Mesothelial cell of epicardium (in vitro differentiated cells): ENCODE results near the gene SNX8. TPM values are rescaled to one million over a fixed set of nuclear protein-coding genes. Genes with fewer than 3 reads are reported as not detected.
"Not testable (repeated sequence)": the region's sequence is repeated elsewhere in the genome, so short reads cannot be mapped to it uniquely, and the experiment has no call there.

Source experiments
- DNase-seq, 2 experiments: peaks; one replicate each; pipeline ENCODE4 v3.0.0; 2021; ENCODE audit warnings: low spot score in 2 of 2; ENCODE audit not compliant: unreplicated experiment in 2 of 2
- H3K27ac Mint-ChIP-seq: 2 replicates; pipeline ENCODE4 v1.8.0; 2021; ENCODE audit warnings: mixed read lengths
- H3K27me3 Mint-ChIP-seq: 2 replicates; pipeline ENCODE4 v1.8.0; 2021; ENCODE audit warnings: low read depth, mixed read lengths
- H3K36me3 Mint-ChIP-seq: 2 replicates; pipeline ENCODE4 v1.8.0; 2021; ENCODE audit warnings: mixed read lengths
- H3K4me1 Mint-ChIP-seq: 2 replicates; pipeline ENCODE4 v1.8.0; 2021; ENCODE audit warnings: mixed read lengths
- H3K4me3 Mint-ChIP-seq: 2 replicates; pipeline ENCODE4 v1.8.0; 2021; ENCODE audit warnings: mild to moderate bottlenecking, moderate library complexity, mixed read lengths
- H3K9me3 Mint-ChIP-seq: 2 replicates; pipeline ENCODE4 v1.8.0; 2021; ENCODE audit warnings: mixed read lengths
- total RNA-seq: library from RNA; stranded (reverse); gene quantifications from 3 replicates; pipeline ENCODE4 v1.2.1, GENCODE V29; 2021
- TF ChIP-seq, protein P1 (sequence below): fragments of 200-600 bp; sonication (generic); IDR thresholded peaks from one replicate; pipeline ENCODE4 v1.5.0; 2021; ENCODE audit warnings: antibody characterized with exemption; ENCODE audit not compliant: unreplicated experiment

SNX8 gene
- total RNA-seq, 1 donor from 2014 or later, result 41.2 TPM

DNA sequence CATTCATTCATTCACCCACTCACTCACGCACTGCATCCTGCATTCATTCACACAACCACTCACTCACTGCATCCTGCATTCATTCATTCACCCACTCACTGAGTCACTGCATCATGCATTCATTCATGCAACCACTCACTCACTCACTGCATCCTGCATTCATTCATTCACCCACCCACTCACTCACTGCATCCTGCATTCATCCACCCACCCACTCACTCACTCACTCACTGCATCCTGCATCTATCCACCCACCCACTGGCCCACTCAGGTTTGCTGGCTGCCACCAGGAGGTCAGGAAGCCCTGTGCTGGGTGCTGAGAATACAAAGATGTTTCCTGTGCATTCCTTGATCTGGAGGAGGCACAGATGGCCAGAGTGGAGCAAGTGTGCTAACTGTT, 2.3 kb upstream of the SNX8 start:
- no peaks in the 10 kb centered on the region for H3K9me3 Mint-ChIP-seq
- DNase-seq, result no peak

DNA sequence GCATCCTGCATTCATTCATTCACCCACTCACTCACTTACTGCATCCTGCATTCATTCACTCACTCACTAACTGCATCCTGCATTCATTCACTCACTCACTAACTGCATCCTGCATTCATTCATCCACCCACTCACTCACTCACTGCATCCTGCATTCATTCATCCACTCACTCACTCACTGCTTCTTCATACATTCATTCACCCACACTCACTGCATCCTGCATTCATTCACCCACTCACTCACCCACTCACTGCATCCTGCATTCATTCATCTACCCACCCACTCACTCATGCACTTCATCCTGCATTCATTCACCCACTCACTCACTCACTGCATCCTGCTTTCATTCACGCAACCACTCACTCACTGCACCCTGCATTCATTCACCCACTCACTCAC, 1.5 kb upstream of the SNX8 start:
- no peak overlapping the region for H3K4me3 Mint-ChIP-seq

More for the DNA sequence above, 2.3 kb upstream of the SNX8 start:
- H3K27ac Mint-ChIP-seq, result no peak overlapping the region
- no peaks in the 10 kb centered on the region for H3K27me3 Mint-ChIP-seq
- no peak overlapping the region for H3K4me3 Mint-ChIP-seq
- H3K4me1 Mint-ChIP-seq, result peaks cover 16% of the 10 kb centered on the region
- TF ChIP-seq, protein P1, sequence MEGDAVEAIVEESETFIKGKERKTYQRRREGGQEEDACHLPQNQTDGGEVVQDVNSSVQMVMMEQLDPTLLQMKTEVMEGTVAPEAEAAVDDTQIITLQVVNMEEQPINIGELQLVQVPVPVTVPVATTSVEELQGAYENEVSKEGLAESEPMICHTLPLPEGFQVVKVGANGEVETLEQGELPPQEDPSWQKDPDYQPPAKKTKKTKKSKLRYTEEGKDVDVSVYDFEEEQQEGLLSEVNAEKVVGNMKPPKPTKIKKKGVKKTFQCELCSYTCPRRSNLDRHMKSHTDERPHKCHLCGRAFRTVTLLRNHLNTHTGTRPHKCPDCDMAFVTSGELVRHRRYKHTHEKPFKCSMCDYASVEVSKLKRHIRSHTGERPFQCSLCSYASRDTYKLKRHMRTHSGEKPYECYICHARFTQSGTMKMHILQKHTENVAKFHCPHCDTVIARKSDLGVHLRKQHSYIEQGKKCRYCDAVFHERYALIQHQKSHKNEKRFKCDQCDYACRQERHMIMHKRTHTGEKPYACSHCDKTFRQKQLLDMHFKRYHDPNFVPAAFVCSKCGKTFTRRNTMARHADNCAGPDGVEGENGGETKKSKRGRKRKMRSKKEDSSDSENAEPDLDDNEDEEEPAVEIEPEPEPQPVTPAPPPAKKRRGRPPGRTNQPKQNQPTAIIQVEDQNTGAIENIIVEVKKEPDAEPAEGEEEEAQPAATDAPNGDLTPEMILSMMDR, result no peak
- H3K36me3 Mint-ChIP-seq, result no peaks in the 10 kb centered on the region

DNA sequence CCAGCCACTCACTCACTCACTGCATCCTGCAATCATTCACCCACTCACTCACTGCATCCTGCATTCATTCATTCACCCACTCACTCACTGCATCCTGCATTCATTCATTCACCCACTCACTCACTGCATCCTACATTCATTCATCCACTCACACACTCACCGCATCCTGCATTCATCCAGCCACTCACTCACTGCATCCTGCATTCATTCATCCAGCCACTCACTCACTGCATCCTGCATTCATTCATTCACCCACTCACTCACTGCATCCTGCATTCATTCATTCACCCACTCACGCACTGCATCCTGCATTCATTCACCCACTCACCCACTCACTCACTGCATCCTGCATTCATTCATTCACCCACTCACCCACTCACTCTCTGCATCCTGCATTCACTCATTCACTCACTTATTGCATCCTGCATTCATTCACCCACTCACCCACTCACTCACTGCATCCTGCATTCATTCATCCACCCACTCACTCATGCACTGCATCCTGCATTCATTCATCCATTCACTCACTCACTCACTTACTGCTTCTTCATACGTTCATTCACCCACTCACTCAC, 802 bp upstream of the SNX8 start:
- H3K4me1 Mint-ChIP-seq, result peaks cover 19% of the 10 kb centered on the region
- not testable (repeated sequence) for H3K27me3 Mint-ChIP-seq, H3K4me3 Mint-ChIP-seq, H3K9me3 Mint-ChIP-seq, H3K36me3 Mint-ChIP-seq, DNase-seq, H3K27ac Mint-ChIP-seq

More for the DNA sequence above, 1.5 kb upstream of the SNX8 start:
- no peaks in the 10 kb centered on the region for H3K9me3 Mint-ChIP-seq
- TF ChIP-seq, protein P1, result no peak
- no peak for DNase-seq
- H3K36me3 Mint-ChIP-seq, result no peaks in the 10 kb centered on the region
- no peak overlapping the region for H3K27ac Mint-ChIP-seq
- H3K4me1 Mint-ChIP-seq, result peaks cover 16% of the 10 kb centered on the region
- H3K27me3 Mint-ChIP-seq, result no peaks in the 10 kb centered on the region

DNA sequence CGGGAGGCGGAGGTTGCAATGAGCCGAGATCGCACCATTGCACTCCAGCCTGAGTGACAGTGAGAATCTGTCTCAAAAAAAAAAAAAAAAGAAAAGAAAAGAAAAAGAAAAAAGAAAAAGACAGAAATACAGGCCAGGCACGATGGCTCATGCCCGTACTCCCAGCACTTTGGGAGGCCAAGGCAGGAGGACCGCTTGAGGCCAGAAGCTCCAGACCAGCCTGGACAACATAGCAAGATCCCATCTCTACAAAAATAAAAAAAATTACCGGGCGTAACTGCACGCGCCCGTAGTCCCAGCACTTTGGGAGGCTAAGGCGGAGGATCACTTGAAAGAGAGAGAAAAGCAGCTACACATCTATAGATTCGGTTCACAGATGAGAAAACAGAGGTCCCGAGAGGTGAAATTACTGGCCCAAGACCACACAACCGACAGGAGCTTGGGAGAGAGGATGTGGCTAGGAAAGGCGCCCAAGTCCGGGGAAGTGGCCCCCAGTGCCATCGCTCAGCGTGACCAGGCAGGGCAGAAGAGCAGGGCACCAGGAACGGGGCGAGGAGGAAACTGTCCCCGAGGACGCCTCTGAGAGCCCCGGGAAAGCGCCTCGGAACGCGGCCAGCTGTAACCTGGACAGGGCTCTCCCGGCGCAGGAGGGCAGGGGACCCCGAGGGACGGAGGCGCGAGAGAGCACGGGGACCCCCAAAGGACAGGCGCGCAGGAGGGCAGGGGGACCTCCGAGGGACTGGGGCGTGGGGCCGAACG, 612 bp downstream of the SNX8 start:
- peak overlapping the region; percentile 95 for H3K27ac Mint-ChIP-seq
- TF ChIP-seq, protein P1, result no peak
- H3K4me3 Mint-ChIP-seq, result peak overlapping the region; percentile 90
- peaks cover 25% of the 10 kb centered on the region for H3K4me1 Mint-ChIP-seq
- DNase-seq, result peak; percentile 35 to 44
- H3K27me3 Mint-ChIP-seq, result no peaks in the 10 kb centered on the region
- no peaks in the 10 kb centered on the region for H3K9me3 Mint-ChIP-seq
- no peaks in the 10 kb centered on the region for H3K36me3 Mint-ChIP-seq

DNA sequence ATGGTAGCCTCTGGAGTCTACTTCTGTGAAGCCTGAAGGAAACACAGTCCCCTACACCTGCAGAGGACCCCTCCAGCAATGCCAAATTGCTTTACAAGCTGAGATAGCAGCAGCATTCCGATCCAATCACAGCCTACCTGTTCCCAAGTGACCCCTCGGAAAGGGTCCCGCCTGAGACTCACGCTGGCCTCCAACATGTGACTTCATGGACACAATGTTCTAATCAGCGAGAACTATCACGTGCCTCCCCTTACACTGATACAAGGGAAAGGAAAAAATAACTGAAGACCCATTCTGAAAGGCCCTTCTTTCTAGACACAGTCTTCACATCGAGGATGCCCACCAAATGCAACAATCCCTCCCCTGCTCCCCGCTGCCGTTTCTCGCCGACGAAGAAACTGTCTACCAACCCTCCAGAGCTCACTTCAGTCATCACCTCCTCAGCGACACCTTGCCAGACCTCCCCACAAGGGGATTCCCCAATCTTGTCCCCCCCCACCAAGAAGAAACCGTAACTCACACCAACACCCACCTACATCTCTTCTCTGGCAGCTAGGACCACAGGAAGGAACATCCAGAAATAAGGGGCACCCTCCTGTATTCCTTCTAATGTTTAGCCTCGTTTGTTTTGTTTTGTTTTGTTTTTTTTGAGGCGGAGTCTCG, 1.8 kb downstream of the SNX8 start:
- peak overlapping the region; percentile 62 for H3K4me3 Mint-ChIP-seq
- TF ChIP-seq, protein P1, result no peak
- peaks cover 30% of the 10 kb centered on the region for H3K4me1 Mint-ChIP-seq
- no peaks in the 10 kb centered on the region for H3K27me3 Mint-ChIP-seq
- H3K27ac Mint-ChIP-seq, result peak overlapping the region; percentile 90
- H3K9me3 Mint-ChIP-seq, result no peaks in the 10 kb centered on the region
- DNase-seq, result no peak
- no peaks in the 10 kb centered on the region for H3K36me3 Mint-ChIP-seq

DNA sequence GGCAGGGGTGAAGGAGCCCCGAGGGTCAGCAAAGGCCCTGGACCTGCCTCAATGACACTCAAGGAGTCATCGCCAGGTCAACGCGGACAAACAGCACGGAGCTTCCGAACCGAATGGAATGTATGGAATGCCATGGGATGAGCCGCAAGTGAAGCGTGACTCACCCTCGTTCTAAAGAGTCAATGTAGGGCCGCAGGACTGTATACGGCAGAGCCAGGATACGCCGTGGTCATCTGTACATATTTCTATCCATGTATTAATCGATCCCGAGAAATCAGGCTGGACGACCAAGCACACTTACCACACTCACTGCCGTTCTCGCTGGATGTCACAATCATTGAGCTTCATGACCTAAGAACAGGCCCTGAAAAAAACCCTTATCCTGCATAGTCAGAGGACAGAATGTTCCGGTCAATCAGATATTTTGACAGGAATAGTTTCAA, 4.3 kb downstream of the SNX8 start:
- Mint-ChIP-seq H3K27me3 (no peaks in the 10 kb centered on the region), H3K9me3 (no peaks in the 10 kb centered on the region), H3K36me3 (no peaks in the 10 kb centered on the region), H3K4me1 (peaks cover 45% of the 10 kb centered on the region), H3K4me3 (peak overlapping the region; percentile 54), H3K27ac (peak overlapping the region; percentile 98)
- TF ChIP-seq, protein P1, result no peak
- peak in 1 of 2 experiments; percentile 59 for DNase-seq
